MM.1S (cell line): ENCODE measurements around the gene PHLDB2.

ENCODE experiments used
- DNase-seq: peaks from one replicate; pipeline ENCODE4 v3.0.0-alpha.2; 2015
- H2AFZ ChIP-seq: fragments of 300-600 bp; sonication (generic); 2 replicates; pipeline ENCODE4 v1.6.0; 2016; ENCODE audit warnings: antibody characterized with exemption, low read length
- H3F3A ChIP-seq: fragments of 300-600 bp; sonication (generic); 2 replicates; pipeline ENCODE4 v1.6.1; 2016; ENCODE audit warnings: mild to moderate bottlenecking, antibody characterized with exemption, low read length, moderate library complexity, mixed read lengths; ENCODE audit not compliant: insufficient read depth
- H3K27ac ChIP-seq: fragments of 300-600 bp; sonication (generic); 2 replicates; pipeline ENCODE4 v1.5.1; 2016; ENCODE audit warnings: mild to moderate bottlenecking, low read length
- H3K27me3 ChIP-seq: fragments of 300-600 bp; sonication (generic); replicated peaks from 2 replicates; pipeline ENCODE4 v1.6.0; 2016; ENCODE audit warnings: low read length; ENCODE audit not compliant: insufficient read depth
- H3K36me3 ChIP-seq: fragments of 300-600 bp; sonication (generic); replicated peaks from 2 replicates; pipeline ENCODE4 v1.6.1; 2016; ENCODE audit warnings: mild to moderate bottlenecking, low read length, mixed read lengths; ENCODE audit not compliant: insufficient read depth
- H3K4me1 ChIP-seq: fragments of 300-600 bp; sonication (generic); 2 replicates; pipeline ENCODE4 v1.6.1; 2016; ENCODE audit warnings: low read length, mixed read lengths
- H3K4me2 ChIP-seq: fragments of 300-600 bp; sonication (generic); 2 replicates; pipeline ENCODE4 v1.6.0; 2016; ENCODE audit warnings: low read depth, low read length
- H3K4me3 ChIP-seq: fragments of 300-600 bp; sonication (generic); 2 replicates; pipeline ENCODE4 v1.5.1; 2016; ENCODE audit warnings: low read length, mixed read lengths
- H3K79me2 ChIP-seq: fragments of 300-600 bp; sonication (generic); 2 replicates; pipeline ENCODE4 v1.6.1; 2016; ENCODE audit warnings: mixed run types, low read length, mixed read lengths
- H3K9ac ChIP-seq: fragments of 300-600 bp; sonication (generic); 2 replicates; pipeline ENCODE4 v1.6.1; 2016; ENCODE audit warnings: low read length, mixed read lengths
- H3K9me2 ChIP-seq: fragments of 300-600 bp; sonication (generic); replicated peaks from 2 replicates; pipeline ENCODE4 v1.6.1; 2016; ENCODE audit warnings: mild to moderate bottlenecking, low read length, mixed read lengths; ENCODE audit not compliant: insufficient read depth
- H3K9me3 ChIP-seq: fragments of 300-600 bp; sonication (generic); replicated peaks from 2 replicates; pipeline ENCODE4 v1.6.1; 2016; ENCODE audit warnings: mild to moderate bottlenecking, low read length, mixed read lengths; ENCODE audit not compliant: insufficient read depth
- H4K20me1 ChIP-seq: fragments of 300-600 bp; sonication (generic); 2 replicates; pipeline ENCODE4 v1.6.1; 2016; ENCODE audit warnings: mild to moderate bottlenecking, low read length, moderate library complexity, mixed read lengths; ENCODE audit not compliant: insufficient read depth
- CTCF ChIP-seq: fragments of 300-600 bp; sonication (generic); IDR thresholded peaks from 2 replicates; pipeline ENCODE4 v1.5.1; 2016; ENCODE audit warnings: antibody characterized with exemption, low read length, mixed read lengths
- EZH2 ChIP-seq: fragments of 300-600 bp; sonication (generic); optimal IDR thresholded peaks from 2 replicates; pipeline ENCODE3; 2017; ENCODE audit warnings: low read depth, mild to moderate bottlenecking, antibody characterized with exemption, low read length, mixed read lengths
- EZH2phosphoT487 ChIP-seq: fragments of 300-600 bp; sonication (generic); IDR thresholded peaks from 2 replicates; pipeline ENCODE4 v1.6.1; 2018; ENCODE audit warnings: antibody characterized with exemption, low read length

Gene PHLDB2

GRCh38 chr3:112009670-112010069 lies 150.6 kb downstream of the PHLDB2 start:
- H3K36me3 ChIP-seq = no peaks in the 10 kb centered on the region
- H3F3A ChIP-seq = no peaks in the 10 kb centered on the region
- H3K4me1 ChIP-seq = peaks cover 5% of the 10 kb centered on the region; the same call in 1 of the 2 replicates
- H3K4me3 ChIP-seq = no peak overlapping the region
- H2AFZ ChIP-seq = no peak overlapping the region
- TF ChIP-seq EZH2 (no peak), CTCF (no peak), EZH2phosphoT487 (no peak)
- no peak overlapping the region for H3K27ac ChIP-seq
- no peak for DNase-seq
- H3K9me3 ChIP-seq = no peaks in the 10 kb centered on the region
- no peaks in the 10 kb centered on the region for H3K9me2 ChIP-seq
- no peaks in the 10 kb centered on the region for H3K79me2 ChIP-seq
- no peaks in the 10 kb centered on the region for H4K20me1 ChIP-seq
- H3K27me3 ChIP-seq = no peaks in the 10 kb centered on the region
- H3K4me2 ChIP-seq = no peak overlapping the region
- no peak overlapping the region for H3K9ac ChIP-seq

GRCh38 chr3:112010636-112011035 lies 151.6 kb downstream of the PHLDB2 start:
- no peak overlapping the region for H2AFZ ChIP-seq
- DNase-seq = no peak
- no peak overlapping the region for H3K27ac ChIP-seq
- no peaks in the 10 kb centered on the region for H3K36me3 ChIP-seq
- H3K9ac ChIP-seq = no peak overlapping the region
- H3K79me2 ChIP-seq = no peaks in the 10 kb centered on the region
- no peaks in the 10 kb centered on the region for H3F3A ChIP-seq
- no peaks in the 10 kb centered on the region for H3K9me2 ChIP-seq
- H3K4me1 ChIP-seq = peaks cover 5% of the 10 kb centered on the region; the same call in 1 of the 2 replicates
- H3K9me3 ChIP-seq = no peaks in the 10 kb centered on the region
- no peaks in the 10 kb centered on the region for H3K27me3 ChIP-seq
- no peak overlapping the region for H3K4me2 ChIP-seq
- TF ChIP-seq CTCF (no peak), EZH2 (no peak), EZH2phosphoT487 (no peak)
- no peak overlapping the region for H3K4me3 ChIP-seq
- no peaks in the 10 kb centered on the region for H4K20me1 ChIP-seq

GRCh38 chr3:112011376-112011940 lies 152.4 kb downstream of the PHLDB2 start:
- H3K27ac ChIP-seq = no peak overlapping the region
- no peaks in the 10 kb centered on the region for H3K9me2 ChIP-seq
- H3K36me3 ChIP-seq = no peaks in the 10 kb centered on the region
- peaks cover 5% of the 10 kb centered on the region; the same call in 1 of the 2 replicates for H3K4me1 ChIP-seq
- DNase-seq = no peak
- no peak overlapping the region for H2AFZ ChIP-seq
- no peaks in the 10 kb centered on the region for H3K79me2 ChIP-seq
- no peak overlapping the region for H3K9ac ChIP-seq
- no peaks in the 10 kb centered on the region for H3K27me3 ChIP-seq
- TF ChIP-seq EZH2 (no peak), EZH2phosphoT487 (no peak), CTCF (no peak)
- H4K20me1 ChIP-seq = no peaks in the 10 kb centered on the region
- no peaks in the 10 kb centered on the region for H3F3A ChIP-seq
- no peak overlapping the region for H3K4me3 ChIP-seq
- H3K9me3 ChIP-seq = no peaks in the 10 kb centered on the region
- H3K4me2 ChIP-seq = no peak overlapping the region
